Hepatocyte (in vitro differentiated cells): ENCODE measurements around the gene USP36. TPM values are rescaled to one million over a fixed set of nuclear protein-coding genes. Genes with fewer than 3 reads are reported as not detected.
"Not testable (repeated sequence)": the region's sequence is repeated elsewhere in the genome, so short reads cannot be mapped to it uniquely, and the experiment has no call there.

Source experiments
- DNase-seq: peaks from one replicate; pipeline ENCODE4 v3.0.0-alpha.2; 2016; ENCODE audit warnings: low spot score
- H2AFZ ChIP-seq: fragments of 200-600 bp; sonication (generic); 2 replicates; pipeline ENCODE4 v1.6.0; 2016; ENCODE audit warnings: antibody characterized with exemption, mild to moderate bottlenecking
- H3K27ac ChIP-seq: fragments of 200-600 bp; sonication (generic); 2 replicates; pipeline ENCODE4 v1.5.1; 2016; ENCODE audit warnings: mild to moderate bottlenecking
- H3K27me3 ChIP-seq: fragments of 200-600 bp; sonication (generic); 2 replicates; pipeline ENCODE4 v1.6.1; 2016
- H3K36me3 ChIP-seq: fragments of 200-600 bp; sonication (generic); replicated peaks from 2 replicates; pipeline ENCODE4 v1.5.1; 2016; ENCODE audit warnings: low read depth; ENCODE audit not compliant: insufficient read depth
- H3K4me1 ChIP-seq: fragments of 200-600 bp; sonication (generic); 2 replicates; pipeline ENCODE4 v1.5.1; 2016; ENCODE audit warnings: mild to moderate bottlenecking, moderate library complexity; ENCODE audit not compliant: insufficient read depth
- H3K4me2 ChIP-seq: fragments of 200-600 bp; sonication (generic); 2 replicates; pipeline ENCODE4 v1.6.0; 2016
- H3K4me3 ChIP-seq: fragments of 200-600 bp; sonication (generic); 2 replicates; pipeline ENCODE4 v1.5.1; 2016; ENCODE audit warnings: mild to moderate bottlenecking
- H3K79me2 ChIP-seq: fragments of 200-600 bp; sonication (generic); 2 replicates; pipeline ENCODE4 v1.6.0; 2017; ENCODE audit warnings: mild to moderate bottlenecking
- H3K9me2 ChIP-seq: fragments of 200-600 bp; sonication (generic); replicated peaks from 2 replicates; pipeline ENCODE4 v1.6.0; 2017; ENCODE audit warnings: mild to moderate bottlenecking; ENCODE audit not compliant: insufficient read depth
- H3K9me3 ChIP-seq: fragments of 200-600 bp; sonication (generic); 2 replicates; pipeline ENCODE4 v1.5.1; 2016; ENCODE audit warnings: low read depth, mild to moderate bottlenecking
- H4K20me1 ChIP-seq: fragments of 200-600 bp; sonication (generic); 2 replicates; pipeline ENCODE4 v1.6.0; 2016; ENCODE audit warnings: mild to moderate bottlenecking; ENCODE audit not compliant: insufficient read depth, poor library complexity, severe bottlenecking
- CTCF ChIP-seq: fragments of 200-600 bp; sonication (generic); IDR thresholded peaks from 2 replicates; pipeline ENCODE4 v1.5.1; 2016; ENCODE audit warnings: antibody characterized with exemption, mild to moderate bottlenecking; ENCODE audit not compliant: poor library complexity
- EZH2 ChIP-seq: fragments of 200-600 bp; sonication (generic); IDR thresholded peaks from 2 replicates; pipeline ENCODE4 v1.6.1; 2016; ENCODE audit warnings: antibody characterized with exemption, mild to moderate bottlenecking, borderline replicate concordance
- EZH2phosphoT487 ChIP-seq: fragments of 200-600 bp; sonication (generic); IDR thresholded peaks from one replicate; pipeline ENCODE4 v1.6.1; 2018; ENCODE audit warnings: antibody characterized with exemption, mild to moderate bottlenecking, low read depth, moderate library complexity; ENCODE audit not compliant: unreplicated experiment, severe bottlenecking
- WGBS: methylation state at CpG from one replicate; pipeline ENCODE4 v1.1.6; 2016; ENCODE audit warnings: low lambda C conversion rate; ENCODE audit errors: missing lambda C conversion rate; 5-methylcytosine and 5-hydroxymethylcytosine counted together
- polyA plus RNA-seq: library from polyadenylated mRNA; unstranded; fragments of >200 nt; fragmentation: Nextera tagmentation; extraction: Ambion mirVana; gene quantifications from 2 replicates; pipeline ENCODE4 v1.2.1, GENCODE V29; 2016
- total RNA-seq: library from RNA; depleted of rRNA; stranded (reverse); fragments of >200 nt; gene quantifications from 2 replicates; pipeline ENCODE4 v1.2.3, GENCODE V29; 2014

Gene USP36
- total and polyA plus RNA-seq, 2 experiments from 2014 or later, result 17.7 to 26.2 TPM

DNA sequence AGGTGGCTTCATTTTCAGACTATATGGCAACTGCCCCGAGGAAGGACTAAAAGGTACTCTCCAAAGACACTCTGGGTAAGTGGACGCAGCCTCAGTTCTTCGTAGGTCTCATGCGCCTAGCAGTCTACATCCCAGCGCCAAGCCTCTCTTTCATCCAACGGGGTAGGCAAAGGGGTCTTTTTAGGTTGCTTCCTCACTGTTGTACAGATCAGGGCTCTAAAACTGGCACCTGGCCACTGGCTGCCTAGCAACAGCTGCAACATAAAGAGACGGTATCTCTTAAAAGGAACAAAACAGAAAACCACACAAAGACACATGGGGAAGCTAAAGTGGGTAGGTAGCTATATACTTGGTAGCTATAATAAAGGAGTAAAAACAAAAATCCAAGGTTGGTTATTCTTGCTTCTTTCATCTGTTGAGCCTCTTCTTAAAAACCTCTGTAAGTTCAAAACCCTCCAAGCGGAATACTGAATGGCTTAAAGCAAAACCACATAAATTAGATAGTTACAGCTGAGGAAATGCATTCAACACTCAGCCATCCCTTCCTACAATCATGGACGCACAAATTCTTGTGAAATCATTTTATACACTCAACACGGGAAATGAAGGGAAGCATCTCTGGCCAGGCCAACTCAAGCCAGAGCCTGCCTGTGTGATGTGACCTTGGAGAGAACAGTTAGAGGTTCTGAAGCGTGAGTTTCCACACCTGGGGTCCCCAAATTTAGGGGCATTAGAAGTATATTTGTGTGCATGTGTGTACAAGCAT lies 81.2 kb downstream of the USP36 start:
- 84% methylated on average over 11 of the region's 11 CpGs for WGBS
- no peaks in the 10 kb centered on the region for H3K9me2 ChIP-seq
- peaks cover 18% of the 10 kb centered on the region for H3K4me1 ChIP-seq
- no peaks in the 10 kb centered on the region for H3K27me3 ChIP-seq
- no peak for TF ChIP-seq CTCF
- no peak for TF ChIP-seq EZH2
- no peak for TF ChIP-seq EZH2phosphoT487
- no peak overlapping the region for H2AFZ ChIP-seq
- peaks cover 82% of the 10 kb centered on the region for H3K79me2 ChIP-seq
- no peak overlapping the region for H3K4me2 ChIP-seq
- H3K4me3 ChIP-seq, result no peak overlapping the region
- peaks cover 2% of the 10 kb centered on the region for H4K20me1 ChIP-seq
- DNase-seq, result peak; percentile 52
- no peaks in the 10 kb centered on the region for H3K36me3 ChIP-seq
- no peaks in the 10 kb centered on the region for H3K9me3 ChIP-seq
- H3K27ac ChIP-seq, result peak overlapping the region; percentile 32

DNA sequence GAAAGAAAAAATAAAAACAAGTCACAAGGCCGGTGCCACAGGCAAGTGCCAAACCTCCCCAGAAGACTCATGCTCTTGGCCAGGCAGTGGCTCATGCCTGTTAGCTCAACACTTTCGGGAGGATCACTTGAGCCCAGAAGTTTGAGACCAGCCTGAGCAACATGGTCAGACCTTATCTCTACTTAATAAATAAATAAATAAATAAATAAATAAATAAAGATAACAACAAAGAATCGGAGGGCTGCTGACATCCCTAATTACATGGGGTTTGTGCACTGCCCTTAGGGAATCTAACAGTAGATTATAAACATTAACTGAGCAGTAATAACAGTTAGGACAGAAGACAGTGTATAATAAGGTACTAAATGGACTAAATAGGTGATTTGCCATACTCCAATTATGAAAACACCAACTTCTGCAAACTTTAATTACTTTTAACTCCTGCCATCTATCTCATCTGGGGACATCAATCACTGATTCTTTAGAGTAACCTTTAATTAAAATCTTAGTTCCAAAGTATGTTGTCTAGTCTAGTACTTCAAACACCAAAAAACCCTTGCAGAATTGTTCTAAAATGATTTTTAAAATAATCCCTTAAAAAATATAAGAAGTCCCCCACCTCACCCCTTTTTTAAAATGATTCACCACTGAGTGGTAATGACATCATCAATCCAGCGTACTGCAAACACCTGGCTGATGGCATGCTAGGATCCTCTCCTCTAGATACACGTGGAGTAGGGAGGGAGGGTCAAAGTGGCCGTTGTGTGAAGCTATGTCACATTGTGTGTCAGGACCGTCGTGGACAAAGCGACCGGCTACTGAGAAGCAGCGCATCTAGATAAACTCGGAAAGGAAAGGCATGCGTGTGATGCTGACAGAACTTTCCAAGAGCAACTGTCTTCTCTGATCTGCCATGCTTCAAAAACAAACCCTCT lies 87.0 kb downstream of the USP36 start:
- peaks cover 94% of the 10 kb centered on the region for H3K79me2 ChIP-seq
- no peak overlapping the region for H3K4me2 ChIP-seq
- H3K27ac ChIP-seq, result no peak overlapping the region
- H3K4me1 ChIP-seq, result no peaks in the 10 kb centered on the region
- no peak for DNase-seq
- 88% methylated on average over 13 of the region's 13 CpGs for WGBS
- H3K27me3 ChIP-seq, result no peaks in the 10 kb centered on the region
- H3K9me2 ChIP-seq, result no peaks in the 10 kb centered on the region
- no peak overlapping the region for H3K4me3 ChIP-seq
- no peaks in the 10 kb centered on the region for H3K36me3 ChIP-seq
- no peak for TF ChIP-seq CTCF
- TF ChIP-seq EZH2phosphoT487, result no peak
- no peak overlapping the region for H2AFZ ChIP-seq
- no peaks in the 10 kb centered on the region for H4K20me1 ChIP-seq
- no peaks in the 10 kb centered on the region for H3K9me3 ChIP-seq

DNA sequence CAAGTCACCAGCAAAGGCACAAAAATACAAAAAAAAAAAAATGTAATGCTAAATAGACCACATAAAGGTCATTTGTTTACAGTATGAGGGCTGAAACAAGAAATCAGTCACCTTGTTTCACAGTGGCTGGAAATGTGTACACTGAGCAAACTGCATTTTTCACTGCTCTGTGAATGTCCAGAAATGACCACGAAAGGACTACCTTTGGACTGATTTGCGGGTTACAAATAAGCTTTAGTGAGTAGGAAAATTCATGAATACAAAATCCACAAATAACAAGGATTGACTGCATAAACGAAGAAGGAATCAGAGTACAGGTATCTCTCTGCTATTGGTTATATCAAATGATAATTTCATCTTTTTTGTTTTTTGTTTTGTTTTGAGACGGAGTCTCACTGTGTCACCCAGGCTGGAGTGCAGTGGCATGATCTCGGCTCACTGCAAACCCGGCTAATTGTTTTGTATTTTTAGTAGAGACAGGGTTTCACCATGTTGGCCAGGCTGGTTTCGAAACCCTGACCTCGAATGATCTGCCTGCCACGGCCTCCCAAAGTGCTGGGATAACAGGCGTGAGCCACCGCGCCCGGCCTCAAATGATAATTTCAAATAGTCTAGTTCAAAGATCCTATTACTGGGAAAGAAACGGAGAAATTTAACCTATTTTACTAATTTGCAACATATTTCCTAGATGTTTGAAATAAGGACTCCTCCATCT lies 89.0 kb downstream of the USP36 start:
- Histone ChIP-seq H3K9me2 (no peaks in the 10 kb centered on the region), H4K20me1 (no peaks in the 10 kb centered on the region), H3K27me3 (no peaks in the 10 kb centered on the region), H3K27ac (peak overlapping the region; percentile 21), H3K79me2 (peaks cover 86% of the 10 kb centered on the region), H3K4me2 (no peak overlapping the region), H3K36me3 (no peaks in the 10 kb centered on the region), H3K9me3 (no peaks in the 10 kb centered on the region), H2AFZ (no peak overlapping the region), H3K4me3 (no peak overlapping the region), H3K4me1 (no peaks in the 10 kb centered on the region)
- TF ChIP-seq CTCF (no peak), EZH2 (no peak), EZH2phosphoT487 (no peak)
- 87% methylated on average over 14 of the region's 14 CpGs for WGBS
- no peak for DNase-seq

GRCh38 chr17:78751000-78751399 lies 89.6 kb downstream of the USP36 start:
- H3K4me3 ChIP-seq, H3K9me2 ChIP-seq, H2AFZ ChIP-seq, DNase-seq, H3K4me2 ChIP-seq, H3K27me3 ChIP-seq, H3K4me1 ChIP-seq, H3K36me3 ChIP-seq, H3K9me3 ChIP-seq, H4K20me1 ChIP-seq: not testable (repeated sequence)
- Histone ChIP-seq H3K27ac (peak overlapping the region; percentile 40), H3K79me2 (peaks cover 84% of the 10 kb centered on the region)
- WGBS, result 99% methylated on average over 5 of the region's 5 CpGs
